ENCODE measurements around the gene SLBP. TPM values are rescaled to one million over a fixed set of nuclear protein-coding genes. Genes with fewer than 3 reads are reported as not detected.

SLBP gene
- total RNA-seq, 2 donors from 2014 or later: 46.7 to 84.5 TPM

- Histone ChIP-seq H3K9me3 (no peaks in the 10 kb centered on the region), H3K27me3 (replicated peaks; ENCODE audit: insufficient read depth) (peaks cover 4% of the 10 kb centered on the region), H3K4me3 (no peak overlapping the region), H3K36me3 (no peaks in the 10 kb centered on the region), H3K4me1 (replicated peaks) (peaks cover 5% of the 10 kb centered on the region), H3K27ac (peak overlapping the region; percentile 21 to 23)
- no peak for TF ChIP-seq POLR2A (IDR thresholded peaks at IDR 0.05)
- peak in 1 of 4 experiments; percentile 47 for TF ChIP-seq CTCF (IDR thresholded peaks at IDR 0.05)
- peak; percentile 49 for TF ChIP-seq POLR2AphosphoS5 (IDR thresholded peaks at IDR 0.05)
- 31% methylated on average over 34 of the region's 35 CpGs for WGBS
- peak; percentile 62 for DNase-seq (ENCODE audit: low spot score)
- intact Hi-C loops (cut with DNase I): no loop called here
Observed at GRCh38 chr4:1752284-1753041, 40.3 kb upstream of the SLBP start.

DNA sequence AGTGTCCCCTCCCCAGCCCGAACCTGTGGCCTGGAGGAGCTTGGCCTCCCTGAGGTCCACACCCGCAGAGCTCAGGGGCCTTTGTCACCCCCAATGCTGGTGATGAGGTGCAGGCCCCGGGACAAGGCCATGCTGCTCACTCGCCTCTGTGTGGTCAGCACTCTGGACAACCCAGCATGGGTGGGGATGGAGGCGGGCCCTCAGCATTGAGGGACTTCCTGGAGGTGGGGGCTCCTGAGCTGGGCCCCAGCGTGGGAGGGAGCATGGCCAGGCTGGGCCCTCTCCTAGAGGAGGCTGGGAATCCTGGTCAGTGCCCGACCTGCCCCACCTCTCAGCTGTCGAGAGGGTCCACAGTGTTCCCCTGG, 39.8 kb upstream of the SLBP start:
- Histone ChIP-seq H3K4me3 (no peak overlapping the region), H3K36me3 (no peaks in the 10 kb centered on the region), H3K4me1 (replicated peaks) (peaks cover 5% of the 10 kb centered on the region), H3K27ac (peak overlapping the region in 1 of 2 donors; percentile 23), H3K27me3 (replicated peaks; ENCODE audit: insufficient read depth) (peaks cover 4% of the 10 kb centered on the region), H3K9me3 (no peaks in the 10 kb centered on the region)
- TF ChIP-seq POLR2A (IDR thresholded peaks at IDR 0.05) (peak; percentile 19), POLR2AphosphoS5 (IDR thresholded peaks at IDR 0.05) (no peak), CTCF (IDR thresholded peaks at IDR 0.05) (no peak)
- intact Hi-C loops (cut with DNase I): no loop called here
- no peak for DNase-seq (ENCODE audit: low spot score)
- 63% methylated on average over 8 of the region's 8 CpGs for WGBS

DNA sequence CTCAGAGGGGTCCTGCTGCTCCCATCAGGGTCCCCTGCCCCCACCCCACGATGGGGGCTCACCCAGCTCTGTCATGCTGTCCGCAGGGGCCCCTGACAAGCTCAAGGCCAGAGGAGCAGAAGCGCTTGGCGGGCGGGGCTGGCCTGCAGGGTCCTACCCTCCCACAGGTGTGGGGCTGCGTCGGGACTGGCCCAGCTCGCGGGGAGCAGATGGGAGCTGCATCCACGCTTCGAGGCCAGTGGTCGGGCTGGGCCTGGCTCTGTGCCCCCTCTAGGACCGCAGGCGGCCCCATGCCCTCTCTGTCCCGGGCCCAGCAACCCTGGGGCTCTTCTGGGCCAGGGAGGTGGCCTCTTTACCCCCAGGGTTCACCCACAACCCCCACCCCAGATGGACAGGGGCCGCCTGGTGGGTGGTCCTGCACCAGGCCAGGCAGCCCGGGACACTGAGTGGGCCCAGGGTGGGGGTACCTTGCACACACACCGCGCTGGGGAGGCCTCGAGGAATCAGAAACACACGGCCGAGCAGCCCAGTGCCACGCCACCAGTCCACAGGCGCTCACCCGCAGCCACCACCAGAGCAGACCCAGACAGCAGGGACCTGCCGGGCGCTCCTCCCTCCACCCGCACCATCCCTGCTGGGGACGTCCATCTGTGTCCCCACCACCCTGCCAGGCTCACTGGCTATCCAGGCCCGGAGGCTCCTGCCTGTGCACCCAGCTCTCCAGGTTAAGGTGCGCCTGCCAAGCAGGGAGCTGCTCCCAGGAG, 39.2 kb upstream of the SLBP start:
- Histone ChIP-seq H3K36me3 (no peaks in the 10 kb centered on the region), H3K4me3 (no peak overlapping the region), H3K27me3 (replicated peaks; ENCODE audit: insufficient read depth) (peaks cover 4% of the 10 kb centered on the region), H3K9me3 (no peaks in the 10 kb centered on the region), H3K4me1 (replicated peaks) (peaks cover 5% of the 10 kb centered on the region), H3K27ac (no peak overlapping the region)
- intact Hi-C loops (cut with DNase I): no loop called here
- 90% methylated on average over 30 of the region's 31 CpGs for WGBS
- no peak for DNase-seq (ENCODE audit: low spot score)
- no peak for TF ChIP-seq POLR2A (IDR thresholded peaks at IDR 0.05)
- no peak for TF ChIP-seq POLR2AphosphoS5 (IDR thresholded peaks at IDR 0.05)
- TF ChIP-seq CTCF (IDR thresholded peaks at IDR 0.05): no peak

GRCh38 chr4:1750381-1751154, 38.4 kb upstream of the SLBP start:
- peaks cover 5% of the 10 kb centered on the region for H3K4me1 ChIP-seq (replicated peaks)
- no peak for DNase-seq (ENCODE audit: low spot score)
- H3K27me3 ChIP-seq (replicated peaks; ENCODE audit: insufficient read depth): peaks cover 4% of the 10 kb centered on the region
- TF ChIP-seq CTCF (IDR thresholded peaks at IDR 0.05): no peak
- no peak for TF ChIP-seq POLR2A (IDR thresholded peaks at IDR 0.05)
- no peak for TF ChIP-seq POLR2AphosphoS5 (IDR thresholded peaks at IDR 0.05)
- H3K36me3 ChIP-seq: no peaks in the 10 kb centered on the region
- intact Hi-C loops (cut with DNase I): no loop called here
- 86% methylated on average over 18 of the region's 18 CpGs for WGBS
- no peak overlapping the region for H3K4me3 ChIP-seq
- H3K27ac ChIP-seq: no peak overlapping the region
- no peaks in the 10 kb centered on the region for H3K9me3 ChIP-seq
